GM19397 (cell line): ENCODE results near the gene HYI.
"Not testable (repeated sequence)": the region's sequence is repeated elsewhere in the genome, so short reads cannot be mapped to it uniquely, and the experiment has no call there.

Source experiments
- ATAC-seq: cut with Tn5 transposase; IDR thresholded peaks from one replicate; pipeline ENCODE4 v1.9.1; 2021; ENCODE audit warnings: mild to moderate bottlenecking, moderate library complexity; ENCODE audit not compliant: unreplicated experiment

HYI gene

DNA sequence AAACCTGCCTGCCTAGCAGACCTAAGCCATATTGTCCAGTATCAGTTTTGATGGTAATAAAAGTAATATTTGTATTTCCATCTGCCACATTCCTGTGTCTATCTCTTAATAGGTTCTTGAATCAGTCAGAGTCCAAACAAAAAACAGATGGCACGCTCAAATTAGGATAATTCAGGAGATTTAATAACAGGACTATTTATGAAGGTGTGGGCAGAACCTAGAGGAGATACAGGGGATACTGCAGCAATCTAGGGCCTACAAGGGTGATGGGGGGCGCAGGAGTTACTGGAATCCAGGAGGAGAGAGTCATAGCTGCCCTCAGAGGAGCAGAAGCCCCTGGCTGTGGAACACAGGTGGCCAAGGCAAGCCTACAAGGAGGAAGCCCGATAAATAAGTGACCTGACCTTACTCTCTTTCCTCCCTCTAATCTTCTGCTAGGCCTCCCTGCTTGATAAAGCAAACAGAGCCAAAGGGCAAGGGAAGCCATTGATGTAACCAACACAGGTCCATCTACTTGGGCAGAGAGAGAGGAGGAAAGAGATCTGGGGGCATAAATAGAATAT, 11.9 kb upstream of the HYI start:
- no peak for ATAC-seq

DNA sequence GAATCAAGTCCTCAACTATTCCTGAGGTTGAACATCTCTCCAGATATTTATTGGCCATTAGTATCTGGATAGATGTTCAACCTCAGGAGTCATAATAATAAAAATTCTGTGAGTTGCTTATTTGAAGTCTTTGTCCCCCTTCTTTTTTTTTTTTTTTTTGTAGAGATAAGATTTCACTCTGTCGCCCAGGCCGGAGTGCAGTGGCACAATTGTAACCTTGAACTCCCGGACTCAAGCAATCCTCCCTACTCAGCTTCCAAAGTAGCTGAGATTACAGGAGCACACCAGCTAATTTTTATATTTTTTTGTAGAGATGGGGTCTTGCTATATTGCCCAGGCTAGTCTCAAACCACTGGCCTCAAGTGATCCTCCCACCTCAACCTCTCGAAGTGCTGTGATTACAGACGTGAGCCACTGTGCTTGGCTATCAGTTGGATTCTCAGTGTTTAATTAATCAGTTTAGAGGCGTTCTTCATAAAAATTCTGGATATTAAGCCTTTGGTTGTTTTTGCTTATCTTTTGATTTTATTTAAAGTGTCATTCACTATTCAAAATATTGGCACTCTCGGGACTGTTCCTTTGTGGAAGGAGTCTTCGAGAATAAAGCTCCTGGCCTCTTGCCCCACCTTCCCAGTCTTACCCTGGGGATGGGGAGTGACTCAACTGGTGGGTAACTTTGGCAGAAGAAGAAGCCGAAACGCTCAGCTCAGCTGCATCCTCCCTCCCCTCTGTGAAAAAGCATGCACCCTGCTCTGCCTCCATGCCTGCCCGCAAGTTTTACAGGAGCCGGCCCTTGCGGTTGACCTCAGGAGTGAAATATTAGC, 11.2 kb upstream of the HYI start:
- no peak for ATAC-seq

DNA sequence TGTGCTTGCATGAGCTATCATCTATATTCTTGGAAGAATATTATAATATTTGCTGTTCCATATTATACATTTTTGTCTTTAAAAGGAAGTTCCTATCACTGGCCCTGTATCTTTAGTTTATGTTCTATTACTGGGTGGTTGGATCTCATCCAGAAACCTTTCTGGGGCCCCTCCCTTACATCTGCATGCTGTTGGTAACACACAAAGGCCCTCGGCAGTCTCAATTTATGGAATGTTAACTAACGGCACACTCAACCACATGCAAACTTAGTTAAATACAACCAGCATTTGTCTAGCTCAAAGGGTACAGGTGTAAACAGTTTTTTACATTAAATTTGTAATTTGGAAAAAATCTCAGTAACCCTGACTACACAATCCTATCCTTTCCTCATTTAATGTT, 9.7 kb upstream of the HYI start:
- ATAC-seq = no peak

DNA sequence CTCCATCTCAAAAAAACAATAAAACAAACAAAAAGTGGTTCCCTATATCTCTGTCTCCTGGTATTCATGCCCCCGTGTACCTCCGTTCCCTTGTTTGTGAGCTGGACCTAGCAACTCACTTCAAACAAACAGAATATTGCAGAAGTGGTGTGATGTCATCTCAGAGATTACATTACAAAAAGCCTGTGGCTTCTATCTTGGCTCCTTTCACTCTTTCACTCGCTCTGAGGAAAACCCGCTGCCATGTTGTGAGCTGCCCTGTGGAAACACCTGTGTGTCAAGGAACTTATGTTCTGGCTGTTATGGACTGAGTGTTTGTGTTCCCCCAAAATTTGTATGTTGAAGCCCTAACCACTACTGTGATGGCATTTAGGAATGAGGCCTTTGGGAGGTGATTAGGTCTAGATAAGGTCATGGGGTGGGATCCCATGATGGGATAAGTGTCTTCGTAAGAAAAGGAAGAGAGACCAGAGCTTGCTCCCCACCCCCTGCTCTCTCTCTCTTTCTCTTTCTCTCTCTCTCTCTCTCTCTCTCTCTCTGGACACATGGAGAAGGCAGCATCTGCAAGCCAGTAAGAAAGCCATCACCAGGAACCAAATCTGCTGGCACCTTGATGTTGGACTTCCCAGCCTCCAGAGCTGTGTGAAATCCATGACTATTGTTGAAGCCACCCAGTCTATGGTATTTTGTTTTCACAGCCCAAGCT, 7.4 kb upstream of the HYI start:
- ATAC-seq = no peak

DNA sequence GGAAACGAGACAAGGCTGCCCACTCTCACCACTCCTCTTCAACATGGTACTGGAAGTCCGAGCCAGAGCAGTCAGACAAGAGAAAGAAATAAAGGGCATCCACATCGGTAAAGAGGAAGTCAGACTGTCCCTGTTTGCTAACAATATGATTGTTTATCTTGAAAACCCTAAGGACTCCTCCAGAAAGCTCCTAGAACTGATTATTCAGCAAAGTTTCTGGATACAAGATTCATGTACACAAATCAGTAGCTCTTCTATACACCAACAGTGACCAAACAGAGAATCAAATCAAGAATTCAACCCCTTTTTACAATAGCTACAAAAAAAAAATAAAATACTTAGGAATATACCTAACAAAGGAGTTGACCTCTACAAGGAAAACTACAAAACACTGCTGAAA, 4.6 kb upstream of the HYI start:
- ATAC-seq = not testable (repeated sequence)

DNA sequence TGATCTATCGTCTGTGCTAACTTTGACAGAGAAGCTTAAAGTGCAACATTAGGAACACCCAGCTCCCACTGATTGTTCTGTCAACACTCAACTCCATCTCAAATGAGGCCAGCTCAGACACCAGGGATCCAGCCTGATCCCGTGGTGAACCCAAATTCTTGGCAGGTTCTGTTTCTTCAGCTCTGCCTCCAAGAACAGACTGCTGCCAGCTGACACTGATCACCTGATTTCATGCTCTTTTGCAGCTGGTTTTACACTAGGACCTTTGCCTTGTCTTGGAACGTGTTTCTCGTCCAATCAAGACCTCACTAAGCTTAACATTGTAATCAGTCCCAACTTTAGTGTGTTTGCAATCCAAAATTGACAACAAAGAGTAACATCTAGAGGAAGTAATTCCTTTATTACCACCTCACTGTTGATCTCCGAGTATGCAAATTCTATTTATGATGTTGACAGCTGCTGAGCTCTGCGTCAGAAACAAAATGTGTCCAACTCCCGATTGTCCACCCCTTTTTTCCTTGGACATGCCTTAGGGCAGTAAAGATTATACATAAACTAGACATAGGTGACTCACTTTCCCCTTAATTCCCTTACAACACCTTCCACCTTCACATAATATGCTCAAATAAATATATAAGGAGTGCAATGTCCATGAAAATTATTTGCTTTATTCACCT, 1.6 kb upstream of the HYI start:
- no peak for ATAC-seq

DNA sequence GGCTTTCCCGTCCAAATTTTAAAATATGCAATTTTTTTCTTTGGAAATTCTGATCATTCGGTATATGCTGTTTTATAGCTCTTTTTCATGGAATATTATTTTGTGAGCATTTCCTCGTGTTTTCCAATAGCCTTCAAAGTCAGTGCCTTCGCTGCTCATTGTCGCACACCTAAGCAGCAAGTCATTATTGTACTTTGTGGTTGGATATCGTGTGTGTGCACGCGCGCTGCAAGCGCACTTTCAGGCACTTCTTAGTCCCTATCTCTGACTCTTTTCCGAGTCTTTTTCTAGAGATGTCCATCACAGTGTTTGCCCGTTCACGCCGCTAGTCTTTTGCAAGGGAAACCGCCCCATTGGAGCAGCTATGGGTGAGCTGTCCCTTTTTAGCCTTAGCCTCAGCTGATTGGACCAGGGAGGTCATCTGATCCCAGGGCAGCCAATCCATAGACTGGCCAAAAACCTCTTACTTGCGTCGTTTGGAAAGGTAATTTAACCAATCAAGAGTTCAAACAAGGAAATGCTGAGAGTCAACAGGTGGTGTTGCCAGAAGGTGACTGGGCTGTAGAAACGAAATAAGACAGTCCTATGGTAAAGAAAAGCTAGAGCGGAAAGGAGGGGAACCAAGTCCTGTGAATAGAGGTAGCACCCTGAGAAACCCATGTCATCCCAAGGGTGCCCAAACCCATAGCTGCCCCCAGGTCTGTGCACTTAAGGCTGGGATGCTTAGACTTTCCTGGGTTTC, 710 bp upstream of the HYI start:
- ATAC-seq = peak; percentile 66

DNA sequence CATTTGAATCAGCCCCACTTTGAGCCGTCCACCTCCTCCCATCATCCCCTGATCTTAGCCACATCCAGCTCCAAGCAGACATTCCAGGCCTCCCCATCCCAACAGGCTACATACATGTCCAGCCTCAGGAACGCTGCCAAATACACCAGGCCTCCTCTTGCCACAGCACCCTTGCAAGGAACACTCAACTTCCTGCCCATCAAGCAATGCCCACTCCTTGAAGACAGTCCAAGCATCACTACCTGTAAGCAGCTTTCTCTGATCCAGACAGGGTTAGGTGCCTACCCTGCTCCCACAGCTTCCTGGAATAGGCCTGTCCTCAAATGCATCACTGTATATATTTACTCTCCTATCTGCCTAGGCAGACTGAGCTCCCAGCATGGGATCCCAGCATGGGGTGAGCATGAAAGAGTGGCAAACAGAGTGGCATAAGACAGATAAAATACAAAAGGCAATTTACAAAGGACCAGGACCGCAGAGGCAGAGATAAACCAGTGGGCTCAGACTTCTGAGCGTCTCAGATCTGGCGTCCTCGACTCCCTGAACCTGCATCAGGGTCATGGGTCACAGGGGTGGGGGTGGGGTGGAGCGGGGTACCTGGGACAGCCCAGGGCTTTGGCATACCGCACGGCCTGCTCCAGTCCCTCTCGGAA, 816 bp downstream of the HYI start:
- no peak for ATAC-seq

DNA sequence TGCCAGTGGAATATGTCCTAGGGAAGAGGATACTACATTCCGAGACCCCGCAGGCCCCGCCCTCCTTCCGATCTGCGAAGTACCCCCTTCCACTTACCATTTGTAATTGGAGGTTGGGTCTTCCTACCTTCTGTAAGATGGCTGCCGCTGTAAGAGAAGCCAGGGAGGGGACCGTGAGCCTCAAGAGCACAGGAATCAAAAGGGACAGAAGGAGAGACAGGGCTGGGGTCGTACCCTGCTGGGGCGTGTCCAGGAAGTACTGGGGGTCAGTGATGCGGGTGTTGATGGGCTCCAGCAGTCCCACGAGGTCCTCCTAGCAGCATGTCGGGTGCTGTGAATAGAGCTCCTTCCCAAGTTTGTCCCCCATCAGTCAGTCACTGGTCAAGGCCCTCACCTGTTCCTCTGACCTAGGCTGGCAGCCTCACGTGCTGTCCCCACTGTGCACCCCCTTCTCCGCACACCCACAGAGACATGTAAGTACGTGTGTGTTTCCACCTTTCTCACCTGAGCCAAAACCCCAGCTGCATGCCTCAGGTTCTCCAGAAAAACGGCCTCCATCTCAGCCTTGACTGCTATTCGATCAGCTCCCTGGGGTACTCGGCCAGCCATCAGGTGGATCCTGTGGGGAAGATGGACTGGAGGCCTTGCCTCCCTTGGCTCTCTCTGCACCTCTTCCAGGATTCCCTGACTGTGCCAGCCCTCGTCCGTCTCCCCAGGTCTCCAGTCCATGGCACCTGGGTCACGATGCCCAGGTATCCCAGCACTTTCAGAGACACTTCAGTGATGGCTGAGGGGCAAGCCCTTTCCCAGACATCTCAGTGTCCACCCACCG, 1.8 kb downstream of the HYI start:
- ATAC-seq = no peak

DNA sequence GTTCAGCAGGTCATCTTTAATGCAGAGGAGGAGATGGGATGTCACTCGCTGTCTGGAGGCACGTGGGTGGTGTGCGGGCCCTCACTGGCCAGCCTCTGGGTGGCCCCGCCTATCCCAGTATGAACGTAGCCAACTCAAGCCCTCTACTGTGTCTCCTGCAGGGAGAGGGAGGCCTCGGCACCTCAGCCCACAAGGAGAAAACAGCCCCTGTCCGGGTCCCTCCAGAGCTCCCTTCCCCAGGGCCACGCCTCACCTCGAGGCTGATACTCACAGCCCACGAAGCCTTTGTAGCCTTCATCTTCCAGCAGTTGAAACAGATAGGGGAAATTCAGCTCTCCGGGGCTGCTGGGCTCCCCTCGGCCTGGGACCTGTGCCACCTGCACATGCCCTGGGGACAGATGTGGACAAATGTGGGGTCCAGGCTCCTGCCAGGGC, 2.6 kb downstream of the HYI start:
- no peak for ATAC-seq

DNA sequence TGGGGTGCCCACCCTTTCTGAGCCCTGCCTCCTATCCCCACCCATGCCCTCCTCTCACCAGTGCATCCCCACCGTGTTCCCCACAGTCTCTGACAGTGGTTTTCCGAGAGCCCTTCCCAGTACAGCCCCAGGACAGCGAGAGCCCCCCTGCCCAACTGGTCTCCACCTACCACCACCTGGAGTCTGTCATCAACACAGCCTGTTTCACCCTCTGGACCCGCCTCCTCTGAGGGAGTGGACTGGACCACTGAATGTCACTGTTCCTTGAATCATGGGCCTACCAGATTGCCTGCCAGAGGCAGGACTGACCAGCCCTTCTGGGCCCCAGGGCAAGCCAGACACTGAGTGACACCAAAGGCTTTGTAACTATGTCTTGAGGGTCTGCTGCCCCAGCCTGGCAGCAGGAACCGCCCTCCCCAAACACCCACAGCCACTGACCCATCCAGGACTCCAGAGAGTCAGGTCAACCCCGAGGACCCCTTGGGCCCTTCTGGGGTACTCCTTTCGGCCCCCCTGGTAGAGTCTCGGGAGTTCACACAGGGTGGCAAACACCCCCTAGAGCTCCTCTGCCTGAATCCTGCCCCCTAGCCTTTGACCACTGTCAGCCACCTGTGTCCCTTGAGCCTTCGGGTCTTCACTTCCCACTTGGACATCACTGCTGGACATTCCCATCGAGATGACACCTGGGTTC, 3.3 kb downstream of the HYI start:
- ATAC-seq = no peak

DNA sequence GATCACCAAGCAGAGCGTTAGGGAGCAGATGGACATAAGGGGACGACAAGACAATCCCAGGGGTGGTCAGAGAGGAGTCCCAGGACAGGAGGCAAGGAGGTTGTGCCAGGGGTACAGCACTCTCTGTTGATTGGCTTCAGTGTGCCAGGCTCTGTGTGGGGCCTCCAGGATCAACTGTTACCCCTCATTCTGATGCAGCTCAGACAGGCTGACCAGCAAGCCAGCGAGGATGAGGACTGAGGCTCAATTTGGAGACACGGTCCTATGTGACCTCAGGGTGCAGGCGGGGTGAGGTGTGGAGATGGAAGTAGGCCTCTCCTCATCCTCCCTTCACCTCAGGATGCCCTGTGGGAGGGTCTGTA, 4.0 kb downstream of the HYI start:
- ATAC-seq = no peak

DNA sequence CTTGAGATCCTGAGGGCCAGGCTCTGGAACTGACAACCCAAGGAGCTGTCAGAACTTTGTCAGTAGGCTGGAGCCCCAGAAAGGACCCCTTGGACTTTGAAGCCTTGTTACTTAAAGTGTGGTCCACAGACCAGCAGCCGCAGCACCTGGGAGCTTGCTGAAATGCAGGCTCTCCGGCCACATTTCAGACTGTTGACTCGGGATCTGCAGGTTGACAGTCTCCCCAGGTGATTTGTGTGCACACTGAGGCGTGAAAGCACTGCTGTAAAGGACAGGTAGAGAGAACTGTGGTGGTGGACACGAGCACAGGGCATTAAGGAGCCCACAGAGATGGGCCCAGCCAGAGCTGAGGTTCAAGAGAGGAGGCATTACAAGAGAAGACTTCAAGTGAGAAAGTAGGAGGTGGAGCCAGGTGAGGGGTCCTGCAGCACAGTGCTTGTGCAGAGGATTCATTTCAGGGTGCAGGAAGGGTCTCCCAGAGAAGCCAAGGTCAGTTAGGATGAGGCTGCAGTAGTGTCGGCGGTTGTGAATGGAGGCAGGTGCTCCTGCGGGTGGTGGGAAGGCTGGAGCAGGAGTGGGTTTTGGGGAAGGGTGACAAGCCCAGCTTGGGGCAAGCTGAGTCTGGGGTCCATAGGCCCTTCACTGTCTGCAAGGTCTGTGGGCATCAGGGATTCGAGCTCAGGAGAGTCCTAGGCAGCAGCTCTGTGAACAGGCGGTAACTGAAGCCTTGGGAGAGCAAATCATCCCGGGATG, 4.6 kb downstream of the HYI start:
- no peak for ATAC-seq

DNA sequence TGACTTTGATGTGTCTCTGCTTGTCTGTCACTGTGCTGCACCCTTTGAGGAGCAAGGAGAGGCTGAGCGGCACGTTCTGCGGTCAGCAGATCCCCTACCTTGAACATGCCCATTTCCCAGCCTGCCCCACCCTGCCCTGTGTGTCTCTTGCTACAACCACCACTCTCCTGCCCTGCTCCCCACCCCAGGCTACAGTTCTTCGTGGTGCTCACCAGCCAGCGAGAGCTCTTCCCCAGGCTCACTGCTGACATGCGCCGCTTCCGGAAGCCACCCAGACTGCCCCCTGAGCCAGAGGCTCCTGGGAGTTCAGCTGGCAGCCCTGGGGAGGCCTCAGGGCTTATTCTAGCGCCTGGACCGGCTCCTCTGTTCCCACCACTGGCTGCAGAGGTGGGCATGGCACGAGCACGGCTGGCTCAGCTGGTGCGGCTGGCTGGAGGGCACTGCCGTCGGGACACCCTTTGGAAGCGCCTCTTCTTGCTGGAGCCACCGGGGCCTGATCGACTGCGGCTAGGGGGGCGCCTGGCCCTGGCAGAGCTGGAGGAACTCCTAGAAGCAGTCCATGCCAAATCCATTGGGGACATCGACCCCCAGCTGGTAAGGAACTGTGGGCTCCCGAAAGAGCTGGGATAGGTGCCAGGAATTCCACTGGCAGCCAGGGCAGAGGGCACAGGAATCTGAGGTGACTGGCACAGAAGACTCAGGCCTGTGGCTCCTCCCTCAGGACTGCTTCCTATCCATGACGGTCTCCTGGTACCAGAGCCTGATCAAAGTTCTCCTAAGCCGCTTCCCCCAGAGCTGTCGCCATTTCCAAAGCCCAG, 5.6 kb downstream of the HYI start:
- no peak for ATAC-seq

DNA sequence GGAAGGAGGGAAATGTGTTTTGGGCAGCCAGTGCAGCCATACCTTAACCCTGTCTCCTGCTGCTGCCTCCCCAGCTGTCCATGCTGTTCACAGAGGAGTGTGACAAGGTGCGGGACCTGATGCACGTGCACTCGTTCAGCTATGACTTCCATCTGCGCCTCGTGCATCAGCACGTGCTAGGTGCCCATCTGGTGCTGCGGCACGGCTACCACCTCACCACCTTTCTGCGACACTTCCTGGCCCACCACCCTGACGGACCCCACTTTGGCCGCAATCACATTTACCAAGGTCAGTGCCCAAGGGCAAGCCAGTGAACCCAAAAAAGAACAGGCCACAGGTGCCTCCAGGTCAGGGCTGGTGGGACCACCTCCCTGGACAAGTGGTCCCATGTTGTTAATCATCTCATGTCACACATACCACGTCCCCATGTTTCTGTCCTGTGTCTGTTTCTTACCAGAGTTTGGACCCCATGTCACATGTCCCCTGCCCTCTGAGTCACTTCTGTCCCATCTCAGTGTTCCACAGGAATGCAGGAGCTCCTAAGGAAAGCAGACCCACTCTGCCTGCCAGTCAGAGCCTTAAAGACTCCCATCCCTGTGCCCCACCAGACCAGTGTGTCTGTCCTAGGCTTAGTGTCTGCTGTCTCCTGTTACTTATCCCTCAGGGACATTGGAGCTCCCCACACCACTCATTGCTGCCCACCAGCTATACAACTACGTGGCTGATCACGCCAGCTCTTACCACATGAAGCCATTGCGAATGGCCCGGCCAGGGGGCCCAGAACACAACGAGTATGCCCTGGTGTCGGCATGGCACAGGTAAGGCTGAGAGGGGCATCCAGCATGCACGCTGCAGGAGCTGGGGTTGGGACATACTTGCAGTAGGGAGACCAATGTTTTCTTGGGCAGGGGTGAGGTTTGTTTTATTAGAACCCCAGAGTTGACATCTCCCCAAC, 6.6 kb downstream of the HYI start:
- no peak for ATAC-seq

DNA sequence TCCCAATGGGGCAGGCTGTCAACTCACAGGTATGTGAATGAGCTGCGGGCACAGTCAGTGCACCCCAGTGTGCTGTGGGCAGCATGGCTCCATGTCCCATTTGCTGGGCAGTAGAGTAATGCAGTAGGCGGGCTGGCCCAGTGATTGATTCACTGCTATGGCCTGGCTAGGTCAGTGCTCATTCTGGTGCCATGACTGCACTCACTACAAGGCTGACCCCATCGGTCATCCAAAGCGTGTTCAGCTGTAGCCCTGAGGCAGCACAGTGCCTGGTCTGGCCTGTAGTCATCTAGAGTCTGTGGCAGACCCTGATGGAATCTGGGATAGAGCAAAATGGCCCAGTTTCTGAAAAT, 7.4 kb downstream of the HYI start:
- ATAC-seq = no peak
